ENCODE measurements around the gene GULP1. TPM values are rescaled to one million over a fixed set of nuclear protein-coding genes. Genes with fewer than 3 reads are reported as not detected.

GULP1 gene
- polyA plus RNA-seq, 1 donor (not counting 4 experiments of a cell fraction or from before 2014, with no cell fraction given) = 11.7 TPM

DNA sequence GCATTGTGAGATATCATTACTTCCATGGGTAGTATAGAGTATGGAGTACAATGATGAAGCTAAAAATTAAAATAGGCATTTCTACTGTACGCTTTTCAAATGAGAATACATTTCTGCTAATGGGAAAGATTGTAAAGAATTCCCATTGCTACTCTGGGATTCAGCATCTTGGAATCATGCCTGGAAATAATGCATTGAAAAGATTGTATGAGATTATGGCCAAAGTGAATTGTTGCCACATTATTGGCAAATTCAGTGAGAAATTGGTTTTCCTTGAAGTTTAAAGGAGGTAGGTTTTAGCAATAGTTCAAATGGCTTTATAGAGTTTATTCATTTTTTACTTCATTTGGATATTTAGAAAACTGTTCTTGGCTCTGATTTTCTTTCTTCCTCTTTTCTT, 157.9 kb downstream of the GULP1 start:
- Histone ChIP-seq H4K20me1 (ENCODE audit: control insufficient read depth, extremely low read depth, insufficient read depth, low read length) (no peaks in the 10 kb centered on the region), H3K9ac (ENCODE audit: control insufficient read depth, extremely low read depth, insufficient read depth, low read length) (no peak overlapping the region), H3K27ac (ENCODE audit: control insufficient read depth, insufficient read depth, low read length) (no peak overlapping the region), H3K27me3 (ENCODE audit: control insufficient read depth, extremely low read depth, insufficient read depth, low read length) (no peaks in the 10 kb centered on the region), H3K9me1 (ENCODE audit: control insufficient read depth, extremely low read depth, insufficient read depth, low read length) (no peaks in the 10 kb centered on the region), H3K4me1 (ENCODE audit: control insufficient read depth, extremely low read depth, insufficient read depth, low read length) (no peaks in the 10 kb centered on the region), H3K79me2 (ENCODE audit: control insufficient read depth, insufficient read depth, low read length) (no peaks in the 10 kb centered on the region), H3K4me3 (ENCODE audit: control insufficient read depth in 2 of 3, extremely low read depth in 1 of 3, insufficient read depth in 2 of 3, low read depth in 1 of 3, low read length in 3 of 3) (no peak overlapping the region), H3K9me3 (ENCODE audit: control insufficient read depth, low read depth, low read length) (no peaks in the 10 kb centered on the region), H2AFZ (ENCODE audit: control insufficient read depth, low read length) (no peak overlapping the region), H3K36me3 (ENCODE audit: control insufficient read depth in 2 of 2, extremely low read depth in 1 of 2, insufficient read depth in 2 of 2, low read length in 2 of 2) (no peaks in the 10 kb centered on the region), H3K4me2 (ENCODE audit: control insufficient read depth, extremely low read depth, insufficient read depth, low read depth, low read length) (no peak overlapping the region)
- TF ChIP-seq, protein P1, sequence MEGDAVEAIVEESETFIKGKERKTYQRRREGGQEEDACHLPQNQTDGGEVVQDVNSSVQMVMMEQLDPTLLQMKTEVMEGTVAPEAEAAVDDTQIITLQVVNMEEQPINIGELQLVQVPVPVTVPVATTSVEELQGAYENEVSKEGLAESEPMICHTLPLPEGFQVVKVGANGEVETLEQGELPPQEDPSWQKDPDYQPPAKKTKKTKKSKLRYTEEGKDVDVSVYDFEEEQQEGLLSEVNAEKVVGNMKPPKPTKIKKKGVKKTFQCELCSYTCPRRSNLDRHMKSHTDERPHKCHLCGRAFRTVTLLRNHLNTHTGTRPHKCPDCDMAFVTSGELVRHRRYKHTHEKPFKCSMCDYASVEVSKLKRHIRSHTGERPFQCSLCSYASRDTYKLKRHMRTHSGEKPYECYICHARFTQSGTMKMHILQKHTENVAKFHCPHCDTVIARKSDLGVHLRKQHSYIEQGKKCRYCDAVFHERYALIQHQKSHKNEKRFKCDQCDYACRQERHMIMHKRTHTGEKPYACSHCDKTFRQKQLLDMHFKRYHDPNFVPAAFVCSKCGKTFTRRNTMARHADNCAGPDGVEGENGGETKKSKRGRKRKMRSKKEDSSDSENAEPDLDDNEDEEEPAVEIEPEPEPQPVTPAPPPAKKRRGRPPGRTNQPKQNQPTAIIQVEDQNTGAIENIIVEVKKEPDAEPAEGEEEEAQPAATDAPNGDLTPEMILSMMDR (optimal IDR thresholded peaks at IDR 0.05 in 1 of 3, IDR thresholded peaks at IDR 0.05 in 1 of 3, conservative IDR thresholded peaks at IDR 0.05 in 1 of 3; ENCODE audit: extremely low read depth in 1 of 3, insufficient read depth in 2 of 3, low read length in 3 of 3) = no peak
- no peak for TF ChIP-seq EZH2 (IDR thresholded peaks at IDR 0.05; ENCODE audit: low read length)
- dilution Hi-C loops (cut with MboI; ENCODE audit: extremely low pct_ligation_motif_present, low sequenced_read_pairs) = no loop called here
- DNase-seq (ENCODE audit: low read depth, low spot score) (no peak), FAIRE-seq (no peak)

DNA sequence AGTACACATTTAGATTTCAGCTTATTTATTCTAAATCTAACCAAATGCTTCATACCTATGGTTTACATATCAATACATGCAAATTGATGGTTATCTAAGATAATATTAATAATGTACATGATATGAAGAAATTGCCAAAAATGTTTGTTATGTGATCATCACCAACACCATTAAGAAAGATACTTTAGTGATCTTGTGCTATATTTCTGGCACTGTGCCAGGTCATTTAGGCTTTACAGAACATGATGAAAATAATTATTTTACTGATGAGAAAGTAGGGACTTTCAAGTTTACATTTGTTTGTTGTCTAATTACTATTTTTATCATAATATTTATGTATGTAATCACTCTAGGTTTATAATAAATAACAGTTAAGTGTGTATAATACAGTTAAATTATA, 158.3 kb downstream of the GULP1 start:
- no peaks in the 10 kb centered on the region for H3K36me3 ChIP-seq (ENCODE audit: control insufficient read depth in 2 of 2, extremely low read depth in 1 of 2, insufficient read depth in 2 of 2, low read length in 2 of 2)
- no peak overlapping the region for H3K27ac ChIP-seq (ENCODE audit: control insufficient read depth, insufficient read depth, low read length)
- no peaks in the 10 kb centered on the region for H3K79me2 ChIP-seq (ENCODE audit: control insufficient read depth, insufficient read depth, low read length)
- no peak overlapping the region for H2AFZ ChIP-seq (ENCODE audit: control insufficient read depth, low read length)
- TF ChIP-seq, protein P1 (optimal IDR thresholded peaks at IDR 0.05 in 1 of 3, IDR thresholded peaks at IDR 0.05 in 1 of 3, conservative IDR thresholded peaks at IDR 0.05 in 1 of 3; ENCODE audit: extremely low read depth in 1 of 3, insufficient read depth in 2 of 3, low read length in 3 of 3) = no peak
- TF ChIP-seq EZH2 (IDR thresholded peaks at IDR 0.05; ENCODE audit: low read length) = no peak
- H4K20me1 ChIP-seq (ENCODE audit: control insufficient read depth, extremely low read depth, insufficient read depth, low read length) = no peaks in the 10 kb centered on the region
- H3K9ac ChIP-seq (ENCODE audit: control insufficient read depth, extremely low read depth, insufficient read depth, low read length) = no peak overlapping the region
- H3K4me3 ChIP-seq (ENCODE audit: control insufficient read depth in 2 of 3, extremely low read depth in 1 of 3, insufficient read depth in 2 of 3, low read depth in 1 of 3, low read length in 3 of 3) = no peak overlapping the region
- H3K4me1 ChIP-seq (ENCODE audit: control insufficient read depth, extremely low read depth, insufficient read depth, low read length) = no peaks in the 10 kb centered on the region
- dilution Hi-C loops (cut with MboI; ENCODE audit: extremely low pct_ligation_motif_present, low sequenced_read_pairs) = no loop called here
- H3K9me1 ChIP-seq (ENCODE audit: control insufficient read depth, extremely low read depth, insufficient read depth, low read length) = no peaks in the 10 kb centered on the region
- H3K9me3 ChIP-seq (ENCODE audit: control insufficient read depth, low read depth, low read length) = no peaks in the 10 kb centered on the region
- H3K4me2 ChIP-seq (ENCODE audit: control insufficient read depth, extremely low read depth, insufficient read depth, low read depth, low read length) = no peak overlapping the region
- DNase-seq (ENCODE audit: low read depth, low spot score) = no peak
- no peak for FAIRE-seq
- no peaks in the 10 kb centered on the region for H3K27me3 ChIP-seq (ENCODE audit: control insufficient read depth, extremely low read depth, insufficient read depth, low read length)
